Ascending aorta (tissue), 2 donors: ENCODE measurements around the gene ZDHHC17. TPM values are rescaled to one million over a fixed set of nuclear protein-coding genes. Genes with fewer than 3 reads are reported as not detected.
A peak's percentile ranks its signal among the peaks of the same experiment; 100 is the strongest.

Experiments used
- DNase-seq, 2 donors: peaks; one replicate each; pipeline ENCODE4 v3.0.0-alpha.2; 2019; ENCODE audit warnings: low spot score in 2 of 2
- H3K27ac ChIP-seq, 2 donors: fragments of 200-600 bp; sonication (generic); one replicate each; pipeline ENCODE4 v1.5.1; 2016 to 2017; ENCODE audit warnings: mild to moderate bottlenecking in 1 of 2
- H3K27me3 ChIP-seq: fragments of 200-600 bp; sonication (generic); one replicate; pipeline ENCODE4 v1.5.1; 2017
- H3K36me3 ChIP-seq, 2 donors: fragments of 200-600 bp; sonication (generic); one replicate each; pipeline ENCODE4 v1.5.1; 2016
- H3K4me1 ChIP-seq, 2 donors: fragments of 200-600 bp; sonication (generic); one replicate each; pipeline ENCODE4 v1.5.1; 2016 to 2017; ENCODE audit warnings: mild to moderate bottlenecking in 1 of 2
- H3K4me3 ChIP-seq, 2 donors: fragments of 200-600 bp; sonication (generic); one replicate each; pipeline ENCODE4 v1.5.1; 2016 to 2017; ENCODE audit warnings: mild to moderate bottlenecking in 1 of 2
- H3K9me3 ChIP-seq, 2 donors: fragments of 200-600 bp; sonication (generic); one replicate each; pipeline ENCODE4 v1.5.1; 2016
- CTCF ChIP-seq, 3 experiments: fragments of 200-600 bp in 2 of 3; fragments of 450-650 bp in 1 of 3; sonication (generic) in 2 of 3; IDR thresholded peaks; one replicate each; pipeline ENCODE4 v1.5.1; 2016 to 2019; ENCODE audit warnings: antibody characterized with exemption in 3 of 3, mild to moderate bottlenecking in 1 of 3, moderate library complexity in 1 of 3
- intact Hi-C: fragments of 100-400 bp; cut with DNase I; formaldehyde crosslinking; loops from one replicate; pipeline ENCODE4 v1.15.1; 2023
- total RNA-seq: library from RNA; depleted of rRNA; stranded (reverse); fragments of >200 nt; gene quantifications from one replicate; pipeline ENCODE4 v1.1.0, GENCODE V29; 2016

ZDHHC17 gene
- total RNA-seq, 1 donor from 2014 or later = 24.3 TPM

GRCh38 chr12:76757694-76758093 is 6.2 kb upstream of the ZDHHC17 start:
- intact Hi-C loops = no loop called here
- no peaks in the 10 kb centered on the region for H3K27me3 ChIP-seq
- H3K4me1 ChIP-seq = no peaks in the 10 kb centered on the region
- no peaks in the 10 kb centered on the region for H3K36me3 ChIP-seq
- TF ChIP-seq CTCF (IDR thresholded peaks at IDR 0.05) = no peak
- no peaks in the 10 kb centered on the region for H3K9me3 ChIP-seq
- no peak for DNase-seq
- H3K4me3 ChIP-seq = no peak overlapping the region
- H3K27ac ChIP-seq = no peak overlapping the region

- no peaks in the 10 kb centered on the region for H3K27me3 ChIP-seq
- no peak for TF ChIP-seq CTCF (IDR thresholded peaks at IDR 0.05)
- H3K9me3 ChIP-seq = no peaks in the 10 kb centered on the region
- H3K27ac ChIP-seq = no peak overlapping the region
- H3K4me1 ChIP-seq = peaks cover 0 to 3% of the 10 kb centered on the region in 2 donors
- H3K4me3 ChIP-seq = peak overlapping the region in 1 of 2 donors; percentile 87
- no peaks in the 10 kb centered on the region for H3K36me3 ChIP-seq
- intact Hi-C loops = loop anchor here (5.0 to 10.0 kb wide), 4 partner anchors 160 to 1428 kb away; partner anchors contain the start of genes CAPS2, GLIPR1 and GLIPR1L1
- no peak for DNase-seq
Measured at GRCh38 chr12:76762601-76762980, 1.3 kb upstream of the ZDHHC17 start.

- intact Hi-C loops = loop anchor here (1.0 to 10.0 kb wide), 8 partner anchors 26 to 1430 kb away; partner anchors contain the start of genes CAPS2, CSRP2, GLIPR1 and GLIPR1L1
- no peaks in the 10 kb centered on the region for H3K36me3 ChIP-seq
- no peak for DNase-seq
- no peak for TF ChIP-seq CTCF (IDR thresholded peaks at IDR 0.05)
- peak overlapping the region; percentile 95 to 96 for H3K27ac ChIP-seq
- H3K9me3 ChIP-seq = no peaks in the 10 kb centered on the region
- H3K4me3 ChIP-seq = peak overlapping the region; percentile 67 to 87
- H3K4me1 ChIP-seq = peaks cover 0 to 3% of the 10 kb centered on the region in 2 donors
- no peaks in the 10 kb centered on the region for H3K27me3 ChIP-seq
Measured at GRCh38 chr12:76764856-76765255, 941 bp downstream of the ZDHHC17 start.

- H3K4me3 ChIP-seq = peak overlapping the region in 1 of 2 donors; percentile 87
- TF ChIP-seq CTCF (IDR thresholded peaks at IDR 0.05) = no peak
- peaks cover 0 to 3% of the 10 kb centered on the region in 2 donors for H3K4me1 ChIP-seq
- no peaks in the 10 kb centered on the region for H3K27me3 ChIP-seq
- H3K9me3 ChIP-seq = no peaks in the 10 kb centered on the region
- DNase-seq = no peak
- H3K27ac ChIP-seq = peak overlapping the region in 1 of 2 donors; percentile 96
- H3K36me3 ChIP-seq = no peaks in the 10 kb centered on the region
- intact Hi-C loops = loop anchor here (2.0 to 10.0 kb wide), 5 partner anchors 25 to 1431 kb away; partner anchors contain the start of genes CAPS2, CSRP2, GLIPR1L1 and NAP1L1
Measured at GRCh38 chr12:76765598-76765997, 1.7 kb downstream of the ZDHHC17 start.

GRCh38 chr12:76766161-76766560 is 2.2 kb downstream of the ZDHHC17 start:
- Histone ChIP-seq H3K36me3 (no peaks in the 10 kb centered on the region), H3K9me3 (no peaks in the 10 kb centered on the region), H3K4me1 (peaks cover 0 to 3% of the 10 kb centered on the region in 2 donors), H3K4me3 (peak overlapping the region in 1 of 2 donors; percentile 87), H3K27ac (no peak overlapping the region), H3K27me3 (no peaks in the 10 kb centered on the region)
- no peak for TF ChIP-seq CTCF (IDR thresholded peaks at IDR 0.05)
- intact Hi-C loops = loop anchor here (10.0 kb wide), 2 partner anchors 311 to 1431 kb away; partner anchors contain the start of genes CAPS2 and GLIPR1L1
- DNase-seq = no peak
